ENCODE results near the gene FAM53B.

GRCh38 chr10:124744102-124745050, at the start of gene FAM53B:
- TF ChIP-seq POLR2A (IDR thresholded peaks at IDR 0.05; ENCODE audit: low read length), result no peak
- TF ChIP-seq GATA1 (IDR thresholded peaks at IDR 0.05; ENCODE audit: low read depth, low read length), result no peak

Measured in erythroblast (primary cell).